ENCODE results near the gene IL3. TPM values are rescaled to one million over a fixed set of nuclear protein-coding genes. Genes with fewer than 3 reads are reported as not detected.

Gene IL3
- total and polyA plus RNA-seq, 9 of the 15 experiments (the other 6 are each of a cell fraction or from before 2014, with no cell fraction given), result not detected

- TF ChIP-seq TCF7L2 (IDR thresholded peaks at IDR 0.05; ENCODE audit: low read depth, low read length) (no peak), MXI1 (IDR thresholded peaks at IDR 0.05; ENCODE audit: low read depth, low read length) (peak; percentile 81), MYC (IDR thresholded peaks at IDR 0.05; ENCODE audit: low read depth, low read length) (peak; percentile 70), MYC (CRISPR knock-in tag; IDR thresholded peaks at IDR 0.05; ENCODE audit: borderline replicate concordance, low read depth) (no peak), SMAD3 (CRISPR knock-in tag; conservative IDR thresholded peaks at IDR 0.05) (peak; percentile 88), HDAC1 (IDR thresholded peaks at IDR 0.05) (peak; percentile 87 to 99; a peak in 3 of 4 replicates), AFF1 (IDR thresholded peaks at IDR 0.05; ENCODE audit: low read depth in 1 of 2, partially characterized antibody in 2 of 2) (peak; percentile 65 to 74), ZBTB9 (CRISPR knock-in tag; IDR thresholded peaks at IDR 0.05) (peak; percentile 94), NR2C2 (CRISPR knock-in tag; IDR thresholded peaks at IDR 0.05) (no peak), NR2C2 (tag; IDR thresholded peaks at IDR 0.05) (peak; percentile 84), TEAD1 (CRISPR knock-in tag; IDR thresholded peaks at IDR 0.05) (peak; percentile 35 to 93; a peak in 2 of 4 replicates), PREB (CRISPR knock-in tag; IDR thresholded peaks at IDR 0.05) (no peak), NCOA1 (IDR thresholded peaks at IDR 0.05; ENCODE audit: low read depth) (peak; percentile 92), ZKSCAN8 (CRISPR knock-in tag; IDR thresholded peaks at IDR 0.05) (peak; percentile 76; the same call in 1 of the 2 replicates), PCBP2 (IDR thresholded peaks at IDR 0.05; ENCODE audit: low read depth, low read length, poor library complexity, severe bottlenecking) (no peak)
- TF ChIP-seq, protein P1, sequence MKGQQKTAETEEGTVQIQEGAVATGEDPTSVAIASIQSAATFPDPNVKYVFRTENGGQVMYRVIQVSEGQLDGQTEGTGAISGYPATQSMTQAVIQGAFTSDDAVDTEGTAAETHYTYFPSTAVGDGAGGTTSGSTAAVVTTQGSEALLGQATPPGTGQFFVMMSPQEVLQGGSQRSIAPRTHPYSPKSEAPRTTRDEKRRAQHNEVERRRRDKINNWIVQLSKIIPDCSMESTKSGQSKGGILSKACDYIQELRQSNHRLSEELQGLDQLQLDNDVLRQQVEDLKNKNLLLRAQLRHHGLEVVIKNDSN (CRISPR knock-in tag; IDR thresholded peaks at IDR 0.05), result 0 out of 2 replicates have a peak, but pooled peaks have one; percentile 8
Measured at GRCh38 chr5:132098151-132098594, 37.7 kb downstream of the IL3 start (continued).

Measured in K562 (cell line).